Thyroid gland (tissue), 4 donors: ENCODE data around the gene ESRRB. TPM values are rescaled to one million over a fixed set of nuclear protein-coding genes. Genes with fewer than 3 reads are reported as not detected.

ENCODE experiments used
- DNase-seq, 2 donors: peaks; one replicate each; pipeline ENCODE4 v3.0.0-alpha.2; 2019
- H3K27ac ChIP-seq, 3 donors: fragments of 200-600 bp; sonication (generic); 1 replicate in 2 of 3; 2 replicates in 1 of 3; pipeline ENCODE4 v1.5.1; 2016 to 2019; ENCODE audit warnings: mild to moderate bottlenecking in 1 of 3, moderate library complexity in 1 of 3
- H3K27me3 ChIP-seq: fragments of 200-600 bp; sonication (generic); one replicate; pipeline ENCODE4 v1.5.1; 2019
- H3K36me3 ChIP-seq, 2 donors: fragments of 200-600 bp; sonication (generic); one replicate each; pipeline ENCODE4 v1.5.1; 2016 to 2019
- H3K4me1 ChIP-seq, 2 donors: fragments of 200-600 bp; sonication (generic); one replicate each; pipeline ENCODE4 v1.5.1; 2017 to 2019
- H3K4me3 ChIP-seq, 3 donors: fragments of 200-600 bp; sonication (generic); replicated peaks in 1 of 3; 1 replicate in 2 of 3; 2 replicates in 1 of 3; pipeline ENCODE4 v1.5.1; 2016; ENCODE audit warnings: mild to moderate bottlenecking in 1 of 3
- H3K9me3 ChIP-seq: fragments of 200-600 bp; sonication (generic); one replicate; pipeline ENCODE4 v1.5.1; 2017
- POLR2A ChIP-seq, 2 donors: fragments of 450-650 bp; IDR thresholded peaks; one replicate each; pipeline ENCODE4 v1.6.1; 2017; ENCODE audit warnings: antibody characterized with exemption in 2 of 2, mild to moderate bottlenecking in 2 of 2, moderate library complexity in 1 of 2
- WGBS, 2 donors: methylation state at CpG; one replicate each; pipeline ENCODE4 v1.1.5; 2017; 5-methylcytosine and 5-hydroxymethylcytosine counted together
- intact Hi-C: fragments of 100-400 bp; cut with DNase I; formaldehyde crosslinking; loops from one replicate; pipeline ENCODE4 v1.15.1; 2023
- total RNA-seq, 4 donors: library from RNA; depleted of rRNA; stranded (reverse); fragments of >200 nt; gene quantifications; one replicate each; pipeline ENCODE4 v1.2.3, GENCODE V29; 2016
- TF ChIP-seq, protein P1 (sequence below), 6 experiments: fragments of 200-600 bp in 3 of 6; fragments of 450-650 bp in 3 of 6; sonication (generic) in 3 of 6; IDR thresholded peaks; one replicate each; pipeline ENCODE4 v1.5.1; 2016 to 2019; ENCODE audit warnings: antibody characterized with exemption in 6 of 6, mild to moderate bottlenecking in 2 of 6, inconsistent platforms in 1 of 6, moderate library complexity in 1 of 6

The ESRRB gene
- total RNA-seq, 4 donors from 2014 or later: not detected

DNA sequence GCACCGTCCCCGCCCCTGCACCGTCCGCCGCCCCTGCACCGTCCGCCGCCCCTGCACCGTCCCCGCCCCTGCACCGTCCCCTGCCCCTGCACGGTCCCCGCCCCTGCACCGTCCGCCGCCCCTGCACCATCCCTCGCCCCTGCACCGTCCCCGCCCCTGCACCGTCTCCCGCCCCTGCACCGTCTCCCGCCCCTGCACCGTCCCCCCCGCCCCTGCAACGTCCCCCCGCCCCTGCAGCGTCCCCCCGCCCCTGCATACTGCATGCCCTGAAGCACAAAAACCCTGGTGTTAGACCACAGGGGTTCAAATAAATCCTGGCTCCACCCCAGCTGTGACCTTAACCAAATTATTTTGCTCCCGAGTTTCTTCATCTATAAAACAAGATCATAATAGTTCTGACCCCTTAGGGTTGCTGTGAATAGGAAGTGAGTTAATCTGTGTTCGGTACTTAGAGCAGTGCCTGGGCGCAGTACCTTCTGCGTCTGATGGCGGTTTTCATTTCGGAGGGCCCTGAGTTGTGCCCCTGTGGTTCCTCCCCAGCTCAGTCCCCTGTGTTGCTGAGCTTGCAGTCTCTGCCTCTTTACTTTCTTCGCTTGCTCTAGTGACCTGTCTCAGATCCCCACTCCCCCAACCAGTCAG is 38.1 kb downstream of the ESRRB start:
- TF ChIP-seq, protein P1, sequence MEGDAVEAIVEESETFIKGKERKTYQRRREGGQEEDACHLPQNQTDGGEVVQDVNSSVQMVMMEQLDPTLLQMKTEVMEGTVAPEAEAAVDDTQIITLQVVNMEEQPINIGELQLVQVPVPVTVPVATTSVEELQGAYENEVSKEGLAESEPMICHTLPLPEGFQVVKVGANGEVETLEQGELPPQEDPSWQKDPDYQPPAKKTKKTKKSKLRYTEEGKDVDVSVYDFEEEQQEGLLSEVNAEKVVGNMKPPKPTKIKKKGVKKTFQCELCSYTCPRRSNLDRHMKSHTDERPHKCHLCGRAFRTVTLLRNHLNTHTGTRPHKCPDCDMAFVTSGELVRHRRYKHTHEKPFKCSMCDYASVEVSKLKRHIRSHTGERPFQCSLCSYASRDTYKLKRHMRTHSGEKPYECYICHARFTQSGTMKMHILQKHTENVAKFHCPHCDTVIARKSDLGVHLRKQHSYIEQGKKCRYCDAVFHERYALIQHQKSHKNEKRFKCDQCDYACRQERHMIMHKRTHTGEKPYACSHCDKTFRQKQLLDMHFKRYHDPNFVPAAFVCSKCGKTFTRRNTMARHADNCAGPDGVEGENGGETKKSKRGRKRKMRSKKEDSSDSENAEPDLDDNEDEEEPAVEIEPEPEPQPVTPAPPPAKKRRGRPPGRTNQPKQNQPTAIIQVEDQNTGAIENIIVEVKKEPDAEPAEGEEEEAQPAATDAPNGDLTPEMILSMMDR (IDR thresholded peaks at IDR 0.05): no peak
- TF ChIP-seq POLR2A (IDR thresholded peaks at IDR 0.05): no peak
- intact Hi-C loops: no loop called here
- DNase-seq: no peak

DNA sequence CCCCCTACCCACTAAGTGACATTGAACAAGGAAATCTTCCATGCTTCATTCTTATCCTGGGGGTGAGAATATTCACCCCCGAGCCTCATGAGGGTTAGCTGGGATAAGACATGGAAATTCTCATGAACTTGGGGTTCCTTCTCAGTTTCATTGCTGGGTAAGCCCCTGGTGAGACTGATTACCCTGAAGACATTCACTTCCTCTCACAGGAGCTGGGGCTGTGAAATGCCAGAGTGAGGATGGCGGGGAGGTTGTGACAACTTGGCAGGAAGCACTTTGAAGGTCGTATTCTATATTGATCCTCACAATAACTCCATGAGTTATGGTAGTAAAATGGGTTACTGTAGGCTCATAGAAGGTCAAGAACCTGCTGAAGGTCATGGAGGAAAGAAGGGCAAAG is 43.5 kb downstream of the ESRRB start:
- H3K36me3 ChIP-seq: no peaks in the 10 kb centered on the region
- WGBS, 2 donors: 83 to 89% methylated on average over 3 of the region's 3 CpGs
- intact Hi-C loops: no loop called here

More for the DNA sequence above, 38.1 kb downstream of the ESRRB start:
- no peaks in the 10 kb centered on the region for H3K9me3 ChIP-seq
- no peak overlapping the region for H3K4me3 ChIP-seq
- no peaks in the 10 kb centered on the region for H3K27me3 ChIP-seq
- 37 to 43% methylated on average over 7 of the region's 36 CpGs for WGBS, 2 donors
- no peaks in the 10 kb centered on the region for H3K36me3 ChIP-seq
- H3K4me1 ChIP-seq: peaks cover 0 to 3% of the 10 kb centered on the region in 2 donors
- no peak overlapping the region for H3K27ac ChIP-seq

DNA sequence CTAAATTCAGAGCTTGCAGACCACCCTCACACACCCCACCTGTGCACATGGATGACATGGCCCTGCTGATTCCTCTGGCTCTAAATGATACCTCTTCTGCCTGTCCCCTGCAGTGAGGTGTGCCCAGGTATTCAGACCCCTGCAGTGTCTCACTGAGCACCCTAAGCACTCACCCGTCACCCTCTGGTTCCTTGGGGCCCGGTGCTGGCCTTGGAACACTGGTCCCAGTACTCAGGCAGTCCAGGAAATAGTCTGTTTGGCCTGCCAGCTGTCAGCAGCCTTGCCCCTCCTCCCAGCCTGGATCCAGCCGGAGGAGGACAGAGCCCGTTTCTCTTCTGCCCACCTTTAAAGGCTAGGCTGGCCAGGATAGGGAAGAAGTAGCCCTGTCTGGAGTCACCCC is 44.9 kb downstream of the ESRRB start:
- no peak for TF ChIP-seq POLR2A (IDR thresholded peaks at IDR 0.05)
- TF ChIP-seq, protein P1 (IDR thresholded peaks at IDR 0.05): no peak

More for the DNA sequence above, 43.5 kb downstream of the ESRRB start:
- no peak for DNase-seq
- peaks cover 5% of the 10 kb centered on the region in 2 donors for H3K4me1 ChIP-seq
- no peaks in the 10 kb centered on the region for H3K27me3 ChIP-seq
- no peak for TF ChIP-seq POLR2A (IDR thresholded peaks at IDR 0.05)
- TF ChIP-seq, protein P1 (IDR thresholded peaks at IDR 0.05): no peak
- no peaks in the 10 kb centered on the region for H3K9me3 ChIP-seq
- no peak overlapping the region for H3K4me3 ChIP-seq
- H3K27ac ChIP-seq: no peak overlapping the region

DNA sequence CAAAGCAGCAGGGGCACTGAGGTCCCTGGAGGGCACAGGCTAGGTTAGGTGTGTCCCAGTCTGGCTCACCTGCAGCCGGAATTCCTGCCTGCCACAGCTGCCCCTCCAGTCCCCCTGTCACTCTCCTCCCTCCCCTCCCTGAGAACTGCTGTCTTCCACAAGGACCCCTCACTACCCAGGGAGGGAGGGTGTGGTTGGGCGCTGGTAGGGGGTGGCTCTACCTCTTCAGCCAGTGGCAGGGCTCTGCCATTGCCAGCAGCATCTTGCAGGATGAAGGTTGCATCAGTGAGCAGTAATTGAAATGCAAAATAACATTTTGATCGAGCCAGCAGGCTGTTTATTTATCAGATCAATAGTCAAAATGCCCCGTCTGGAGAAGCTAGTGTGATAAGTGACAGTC is 45.7 kb downstream of the ESRRB start:
- WGBS, 2 donors: 70 to 77% methylated on average over 4 of the region's 4 CpGs

More for the DNA sequence above, 44.9 kb downstream of the ESRRB start:
- intact Hi-C loops: no loop called here
- 39 to 54% methylated on average over 2 to 4 of the region's 4 CpGs for WGBS, 2 donors
- peak; percentile 33 to 62 for DNase-seq
- Histone ChIP-seq H3K27ac (no peak overlapping the region), H3K9me3 (no peaks in the 10 kb centered on the region), H3K4me3 (no peak overlapping the region), H3K27me3 (no peaks in the 10 kb centered on the region), H3K4me1 (peaks cover 5% of the 10 kb centered on the region in 2 donors), H3K36me3 (no peaks in the 10 kb centered on the region)

DNA sequence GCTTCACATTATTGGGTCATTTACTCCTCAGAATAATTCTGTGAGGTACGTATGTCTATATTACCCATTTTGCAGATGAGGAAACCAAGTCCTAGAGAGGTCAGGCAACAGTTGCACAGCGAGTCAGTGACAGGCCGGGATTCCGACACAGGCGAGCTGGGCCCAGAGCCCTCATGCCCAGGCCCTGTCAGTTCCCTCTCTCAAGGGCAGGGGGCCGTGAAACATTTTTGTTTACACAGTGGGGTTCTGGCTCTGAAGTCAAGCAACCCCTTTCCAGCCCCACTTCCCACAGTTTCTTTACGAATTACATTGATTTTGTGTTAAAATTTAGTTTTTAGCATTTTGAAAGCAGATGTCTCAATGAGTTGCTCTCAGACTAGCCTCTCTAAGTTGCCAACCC is 46.7 kb downstream of the ESRRB start:
- no peak overlapping the region for H3K27ac ChIP-seq
- intact Hi-C loops: no loop called here
- H3K4me3 ChIP-seq: no peak overlapping the region
- no peaks in the 10 kb centered on the region for H3K36me3 ChIP-seq
- no peak for TF ChIP-seq POLR2A (IDR thresholded peaks at IDR 0.05)
- TF ChIP-seq, protein P1 (IDR thresholded peaks at IDR 0.05): no peak
- WGBS, 2 donors: 88 to 91% methylated on average over 7 of the region's 7 CpGs
- H3K27me3 ChIP-seq: no peaks in the 10 kb centered on the region
- DNase-seq: no peak
- H3K9me3 ChIP-seq: no peaks in the 10 kb centered on the region
- H3K4me1 ChIP-seq: peaks cover 5% of the 10 kb centered on the region in 2 donors

More for the DNA sequence above, 45.7 kb downstream of the ESRRB start:
- Histone ChIP-seq H3K36me3 (no peaks in the 10 kb centered on the region), H3K4me1 (peaks cover 5% of the 10 kb centered on the region in 2 donors), H3K9me3 (no peaks in the 10 kb centered on the region), H3K4me3 (no peak overlapping the region), H3K27me3 (no peaks in the 10 kb centered on the region), H3K27ac (no peak overlapping the region)
- DNase-seq: no peak
- TF ChIP-seq POLR2A (IDR thresholded peaks at IDR 0.05): no peak
- TF ChIP-seq, protein P1 (IDR thresholded peaks at IDR 0.05): no peak
- intact Hi-C loops: no loop called here
